Tibial nerve (tissue), 4 donors: ENCODE results near the gene FNTB. TPM values are rescaled to one million over a fixed set of nuclear protein-coding genes. Genes with fewer than 3 reads are reported as not detected.

Source experiments
- DNase-seq, 2 donors: peaks; one replicate each; pipeline ENCODE4 v3.0.0-alpha.2; 2019; ENCODE audit warnings: low spot score in 2 of 2
- H3K27ac ChIP-seq, 4 donors: fragments of 200-600 bp; sonication (generic) in 3 of 4; one replicate each; pipeline ENCODE4 v1.5.1; 2017 to 2019; ENCODE audit warnings: mild to moderate bottlenecking in 1 of 4
- H3K27me3 ChIP-seq, 2 donors: fragments of 200-600 bp; sonication (generic) in 1 of 2; one replicate each; pipeline versions ENCODE4 v1.5.1 to v1.6.0; 2017 to 2019
- H3K36me3 ChIP-seq, 3 donors: fragments of 200-600 bp; sonication (generic); one replicate each; pipeline ENCODE4 v1.5.1; 2018 to 2019
- H3K4me1 ChIP-seq, 4 donors: fragments of 200-600 bp; sonication (generic) in 3 of 4; one replicate each; pipeline ENCODE4 v1.5.1; 2017 to 2019
- H3K4me3 ChIP-seq, 4 donors: fragments of 200-600 bp; sonication (generic) in 3 of 4; one replicate each; pipeline ENCODE4 v1.5.1; 2017 to 2019; ENCODE audit warnings: mild to moderate bottlenecking in 1 of 4, moderate library complexity in 1 of 4
- H3K9me3 ChIP-seq, 4 donors: fragments of 200-600 bp; sonication (generic) in 3 of 4; one replicate each; pipeline ENCODE4 v1.5.1; 2017 to 2019
- CTCF ChIP-seq, 5 experiments: fragments of 200-600 bp in 3 of 5; fragments of 450-650 bp in 2 of 5; sonication (generic) in 3 of 5; IDR thresholded peaks; one replicate each; pipeline ENCODE4 v1.5.1; 2016 to 2019; ENCODE audit warnings: antibody characterized with exemption in 5 of 5, mild to moderate bottlenecking in 3 of 5, moderate library complexity in 2 of 5
- EP300 ChIP-seq, 2 donors: sonication (generic); formaldehyde crosslinking; IDR thresholded peaks; one replicate each; pipeline ENCODE4 v1.6.1; 2017; ENCODE audit warnings: antibody characterized with exemption in 2 of 2, mild to moderate bottlenecking in 1 of 2
- POLR2A ChIP-seq, 2 donors: fragments of 450-650 bp; IDR thresholded peaks; one replicate each; pipeline ENCODE4 v1.6.1; 2017; ENCODE audit warnings: antibody characterized with exemption in 2 of 2, mild to moderate bottlenecking in 2 of 2, moderate library complexity in 2 of 2
- WGBS, 2 donors: methylation state at CpG; one replicate each; pipeline ENCODE4 v1.1.5; 2018; 5-methylcytosine and 5-hydroxymethylcytosine counted together
- total RNA-seq, 4 donors: library from RNA; depleted of rRNA; stranded (reverse); fragments of >200 nt; gene quantifications; one replicate each; pipeline ENCODE4 v1.1.0, GENCODE V29; 2016

FNTB gene
- total RNA-seq = 10 to 100 TPM; 21.0 to 34.5 (median 31.0) TPM

DNA sequence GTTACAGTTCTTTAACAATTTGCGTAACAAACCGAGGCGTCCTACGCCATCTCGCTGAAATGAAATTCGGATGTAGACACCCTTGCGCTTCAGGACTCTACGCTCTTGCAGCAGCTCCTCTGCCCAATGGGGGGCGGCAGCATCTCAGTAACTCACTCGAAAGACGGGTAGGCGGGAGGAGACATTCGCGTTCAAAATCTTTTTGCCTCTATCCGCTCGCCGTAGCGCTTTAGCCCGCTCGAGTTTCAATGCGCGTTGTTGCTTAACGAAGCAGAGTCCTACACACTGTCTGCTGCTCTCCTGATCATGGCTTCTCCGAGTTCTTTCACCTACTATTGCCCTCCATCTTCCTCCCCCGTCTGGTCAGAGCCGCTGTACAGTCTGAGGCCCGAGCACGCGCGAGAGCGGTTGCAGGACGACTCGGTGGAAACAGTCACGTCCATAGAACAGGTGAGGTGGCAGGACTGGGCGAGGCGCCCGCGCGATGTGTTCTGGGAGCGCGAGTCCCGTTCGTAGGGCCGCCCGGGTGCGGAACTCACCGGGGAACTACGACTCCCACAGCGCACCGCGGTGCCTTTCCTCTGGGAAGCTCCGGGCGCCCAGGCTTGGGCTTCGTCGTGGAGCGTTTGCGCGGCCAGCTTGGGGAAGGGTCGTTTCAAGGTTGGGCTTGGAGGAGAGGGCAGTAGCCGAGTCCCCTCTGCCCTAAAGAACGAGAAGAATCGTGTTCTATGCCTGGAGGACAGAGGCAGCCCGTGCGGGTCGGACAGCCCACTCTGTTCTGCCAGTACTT lies at the start of gene FNTB:
Gene FNTB, plus strand, starts transcription at position 248 of the 790 bp plus-strand sequence. Its CDS starts 59 bp downstream, at position 307.
- Histone ChIP-seq H3K27ac (peak within 1 kb of the TSS; percentile 69 to 91 (median 88)), H3K9me3 (no peaks in the 10 kb centered on the region), H3K36me3 (no peaks in the 10 kb centered on the region), H3K4me3 (peak within 1 kb of the TSS; percentile 66 to 88 (median 73)), H3K27me3 (no peaks in the 10 kb centered on the region), H3K4me1 (peaks cover 0 to 31% (median 7%) of the 10 kb centered on the region in 4 donors)
- peak in 1 of 2 donors; percentile 11 for TF ChIP-seq POLR2A (IDR thresholded peaks at IDR 0.05)
- peak; percentile 75 to 89 (median 82) for TF ChIP-seq CTCF (IDR thresholded peaks at IDR 0.05)
- TF ChIP-seq EP300 (IDR thresholded peaks at IDR 0.05) = peak; percentile 44 to 96
- 0% methylated on average over 44 to 57 of the region's 65 CpGs for WGBS, 2 donors
- peak; percentile 85 to 92 for DNase-seq

GRCh38 chr14:64937171-64937820 lies 49.4 kb upstream of the FNTB start:
- Histone ChIP-seq H3K27me3 (no peaks in the 10 kb centered on the region), H3K4me1 (peaks cover 0 to 23% (median 0%) of the 10 kb centered on the region in 4 donors), H3K9me3 (no peaks in the 10 kb centered on the region), H3K27ac (no peak overlapping the region), H3K4me3 (no peak overlapping the region), H3K36me3 (peaks cover 0 to 67% (median 0%) of the 10 kb centered on the region in 3 donors)
- TF ChIP-seq CTCF (IDR thresholded peaks at IDR 0.05) (no peak), POLR2A (IDR thresholded peaks at IDR 0.05) (no peak), EP300 (IDR thresholded peaks at IDR 0.05) (no peak)
- DNase-seq = no peak
- 27 to 37% methylated on average over 1 of the region's 1 CpG for WGBS, 2 donors

GRCh38 chr14:64937821-64938193 lies 48.9 kb upstream of the FNTB start:
- DNase-seq = no peak
- Histone ChIP-seq H3K9me3 (no peaks in the 10 kb centered on the region), H3K4me1 (peaks cover 0 to 23% (median 0%) of the 10 kb centered on the region in 4 donors), H3K27me3 (no peaks in the 10 kb centered on the region), H3K36me3 (peaks cover 0 to 67% (median 0%) of the 10 kb centered on the region in 3 donors), H3K4me3 (no peak overlapping the region), H3K27ac (no peak overlapping the region)
- 100% methylated on average over 1 of the region's 1 CpG for WGBS, 2 donors
- no peak for TF ChIP-seq EP300 (IDR thresholded peaks at IDR 0.05)
- TF ChIP-seq CTCF (IDR thresholded peaks at IDR 0.05) = peak in 3 of 5 experiments; percentile 14 to 28 (median 23)

DNA sequence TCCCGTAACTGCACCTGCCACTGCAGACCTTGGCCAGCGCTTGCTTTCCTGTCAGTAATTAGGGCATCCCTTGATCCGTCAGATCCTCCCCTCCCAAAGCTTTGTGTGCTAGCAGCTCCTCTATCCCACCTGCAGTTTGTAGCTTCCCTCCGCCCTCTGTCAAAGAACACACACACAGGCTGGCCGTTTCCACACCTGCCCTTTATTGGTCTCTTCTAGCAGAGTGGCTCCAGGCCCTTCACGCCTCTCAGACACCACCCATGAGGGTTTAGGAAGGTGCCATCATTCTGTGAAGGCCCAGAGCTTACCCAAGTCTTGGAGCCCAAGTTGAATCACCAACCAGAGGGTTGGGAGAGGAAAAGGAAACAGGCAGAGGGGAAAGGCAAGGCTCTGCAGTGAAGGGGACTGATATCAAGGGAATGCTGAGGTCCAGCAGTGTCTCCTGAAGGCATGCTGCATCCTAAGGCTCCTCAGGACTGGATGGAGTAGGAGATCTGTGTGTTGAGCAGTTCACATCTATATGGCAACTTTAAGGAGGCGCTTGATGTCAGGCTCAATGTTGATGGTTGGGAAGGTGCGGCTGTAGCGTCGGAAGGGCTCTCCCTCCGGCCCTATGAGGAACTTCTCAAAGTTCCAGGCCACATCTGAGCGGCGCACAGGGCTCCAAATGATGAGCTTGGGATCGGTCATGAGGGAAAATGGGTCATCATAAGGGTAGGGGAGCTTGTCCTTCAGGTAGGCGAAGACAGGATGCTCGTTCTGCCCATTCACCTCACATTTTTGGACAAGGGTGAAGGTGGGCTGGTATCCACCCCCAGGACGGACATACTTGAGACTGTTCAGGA lies 47.5 kb upstream of the FNTB start:
- no peak for DNase-seq
- Histone ChIP-seq H3K4me3 (no peak overlapping the region), H3K27me3 (no peaks in the 10 kb centered on the region), H3K4me1 (peaks cover 0 to 23% (median 0%) of the 10 kb centered on the region in 4 donors), H3K27ac (no peak overlapping the region), H3K36me3 (peaks cover 0 to 67% (median 0%) of the 10 kb centered on the region in 3 donors), H3K9me3 (no peaks in the 10 kb centered on the region)
- no peak for TF ChIP-seq POLR2A (IDR thresholded peaks at IDR 0.05)
- no peak for TF ChIP-seq CTCF (IDR thresholded peaks at IDR 0.05)
- TF ChIP-seq EP300 (IDR thresholded peaks at IDR 0.05) = no peak
- WGBS, 2 donors = 90 to 91% methylated on average over 17 of the region's 17 CpGs
